Measurements from ENCODE around the gene COX15.

DNA sequence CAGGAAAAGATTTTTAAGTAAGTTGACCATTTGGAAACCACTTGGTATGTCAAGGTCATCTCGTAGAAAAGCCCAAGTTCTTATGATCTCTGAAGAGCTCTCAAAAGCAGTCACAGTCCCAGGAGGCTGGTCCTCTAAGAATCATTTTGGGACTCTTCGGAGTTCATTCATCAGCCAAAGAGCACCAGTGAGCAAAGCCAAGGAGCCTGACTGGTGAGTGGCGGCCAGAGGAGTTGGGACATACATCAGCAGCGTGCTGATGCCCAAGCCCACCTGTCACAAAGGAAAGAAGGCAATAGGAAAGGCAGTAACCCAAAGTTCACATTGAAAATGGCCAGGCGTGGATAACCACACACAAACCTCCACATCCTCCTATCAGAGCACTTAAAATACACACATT, 17.5 kb downstream of the COX15 start:
- TF ChIP-seq EZH2 (IDR thresholded peaks at IDR 0.05; ENCODE audit: insufficient read depth, poor library complexity, severe bottlenecking) = no peak
- TF ChIP-seq EZH2phosphoT487 (IDR thresholded peaks at IDR 0.05; ENCODE audit: insufficient read depth, low read depth) = no peak
